HepG2 (cell line): ENCODE data around the gene TCF12. TPM values are rescaled to one million over a fixed set of nuclear protein-coding genes. Genes with fewer than 3 reads are reported as not detected.

ENCODE experiments used
- ATAC-seq: fragments of 200-7000 bp; cut with Tn5 transposase; 3 replicates; pipeline ENCODE4 v1.9.1; 2020; ENCODE audit warnings: mild to moderate bottlenecking, moderate library complexity
- BruUV-seq: library from RNA; stranded (reverse); fragments of 400-500 nt; replicated peaks from 2 replicates; lab custom pipeline; 2021; lab: Mats Ljungman, UMichigan
- CTCF ChIA-PET: fragments of 300-600 bp; formaldehyde crosslinking; extraction: SDS; loops from one replicate; lab custom pipeline; 2021; ENCODE audit warnings: low total read pairs, inconsistent platforms, low intra/inter-chr PET ratio; lab: Yijun Ruan, JAX
- POLR2A ChIA-PET: fragments of 350-600 bp; sonication (Branson Sonifier 250); formaldehyde crosslinking; loops from one replicate; lab custom pipeline; 2020; ENCODE audit warnings: antibody characterized with exemption, inconsistent platforms; lab: Yijun Ruan, JAX
- DNase-seq: peaks from one replicate; pipeline ENCODE4 v3.0.0-alpha.2; 2015; ENCODE audit warnings: low spot score
- FAIRE-seq: peaks from 3 replicates; lab custom pipeline; 2011; peaks lifted over from hg19 to GRCh38; lab: Jason Lieb, UNC
- H2AFZ ChIP-seq: one replicate; pipeline ENCODE4 v1.6.1; 2011; ENCODE audit warnings: low read length, inconsistent platforms
- H3K27ac ChIP-seq: fragments of 300-600 bp; 3 replicates; pipeline ENCODE4 v1.8.0; 2011; ENCODE audit warnings: mixed run types, mild to moderate bottlenecking, mixed read lengths, low read length, inconsistent platforms; ENCODE audit not compliant: insufficient read depth; ENCODE audit errors: extremely low read length
- H3K27me3 ChIP-seq, 2 experiments: fragments of 200-600 bp in 1 of 2; 2 replicates in 1 of 2; 3 replicates in 1 of 2; pipeline versions ENCODE4 v1.6.0 to v1.8.0; 2011; ENCODE audit warnings: low read length in 2 of 2, mild to moderate bottlenecking in 2 of 2, moderate library complexity in 2 of 2, inconsistent platforms in 1 of 2; ENCODE audit not compliant: insufficient read depth in 2 of 2, control insufficient read depth in 1 of 2
- H3K36me3 ChIP-seq, 2 experiments: fragments of 200-600 bp in 1 of 2; replicated peaks in 1 of 2; 2 replicates in 1 of 2; 3 replicates in 1 of 2; pipeline versions ENCODE4 v1.5.1 to v1.8.0; 2011; ENCODE audit warnings: low read length in 2 of 2, inconsistent platforms in 1 of 2; ENCODE audit not compliant: insufficient read depth in 2 of 2, control insufficient read depth in 1 of 2
- H3K4me1 ChIP-seq: 2 replicates; pipeline ENCODE4 v1.5.1; 2012; ENCODE audit warnings: low read length, inconsistent platforms; ENCODE audit not compliant: insufficient read depth
- H3K4me2 ChIP-seq: 2 replicates; pipeline ENCODE4 v1.6.0; 2011; ENCODE audit warnings: low read depth, low read length, inconsistent platforms
- H3K4me3 ChIP-seq, 3 experiments: fragments of 200-600 bp in 1 of 3; sonication (generic), shearing (Covaris generic) in 1 of 3; replicated peaks in 1 of 3; 2 replicates each; pipeline ENCODE4 v1.5.1; 2011 to 2016; ENCODE audit warnings: low read length in 3 of 3, inconsistent platforms in 2 of 3, low read depth in 2 of 3, mild to moderate bottlenecking in 2 of 3, control low read depth in 1 of 3, mixed read lengths in 1 of 3; ENCODE audit not compliant: insufficient read depth in 1 of 3
- H3K79me2 ChIP-seq: one replicate; pipeline ENCODE4 v1.6.1; 2011; ENCODE audit warnings: low read length, inconsistent platforms; ENCODE audit not compliant: insufficient read depth
- H3K9ac ChIP-seq: 2 replicates; pipeline ENCODE4 v1.6.0; 2011; ENCODE audit warnings: mild to moderate bottlenecking, low read depth, low read length, inconsistent platforms; ENCODE audit not compliant: insufficient read depth
- H3K9me3 ChIP-seq: 2 replicates; pipeline ENCODE4 v1.5.1; 2012; ENCODE audit warnings: mild to moderate bottlenecking, low read length
- H4K20me1 ChIP-seq: 2 replicates; pipeline ENCODE4 v1.6.0; 2011; ENCODE audit warnings: inconsistent platforms, mild to moderate bottlenecking, low read length, moderate library complexity; ENCODE audit not compliant: insufficient read depth
- ETV6 ChIP-seq: sonication (generic); formaldehyde crosslinking; conservative IDR thresholded peaks from 2 replicates; pipeline ENCODE4 v1.4.0; 2020; ENCODE audit warnings: missing genetic modification reagents
- IKZF4 ChIP-seq: sonication (generic); formaldehyde crosslinking; IDR thresholded peaks from 2 replicates; pipeline ENCODE4 v1.5.1; 2020; ENCODE audit warnings: borderline replicate concordance, mild to moderate bottlenecking, low read depth, missing genetic modification reagents; ENCODE audit errors: not compliant biosample characterization
- LCORL ChIP-seq, 2 experiments: fragments of 450-650 bp in 1 of 2; sonication (generic) in 1 of 2; formaldehyde crosslinking in 1 of 2; IDR thresholded peaks; 2 replicates each; pipeline versions ENCODE4 v1.5.0 to v1.6.1; 2017 to 2020; ENCODE audit warnings: antibody characterized with exemption in 1 of 2, missing genetic modification reagents in 1 of 2
- ZNF333 ChIP-seq: sonication (generic); formaldehyde crosslinking; IDR thresholded peaks from 2 replicates; pipeline ENCODE4 v1.4.0; 2020; ENCODE audit warnings: mild to moderate bottlenecking, missing genetic modification reagents, borderline replicate concordance
- ZNF557 ChIP-seq: sonication (generic); formaldehyde crosslinking; IDR thresholded peaks from 2 replicates; pipeline ENCODE4 v1.4.0; 2020; ENCODE audit warnings: missing genetic modification reagents
- ZSCAN30 ChIP-seq: sonication (generic); formaldehyde crosslinking; IDR thresholded peaks from 2 replicates; pipeline ENCODE4 v1.5.0; 2020; ENCODE audit warnings: mild to moderate bottlenecking, missing genetic modification reagents
- WGBS: methylation state at CpG from one replicate; pipeline ENCODE4 v1.1.6; 2017; ENCODE audit warnings: low lambda C conversion rate; 5-methylcytosine and 5-hydroxymethylcytosine counted together
- in situ Hi-C: cut with HindIII; loops from 2 replicates; pipeline ENCODE4 v1.10.0; 2017; ENCODE audit warnings: low pct_unique_long_range_greater_than_20kb; ENCODE audit not compliant: extremely low pct_ligation_motif_present
- intact Hi-C: fragments of 100-400 bp; cut with micrococcal nuclease; formaldehyde crosslinking; loops from one replicate; pipeline ENCODE4 v1.10.0; 2022; ENCODE audit not compliant: unreplicated experiment
- polyA plus RNA-seq, 8 experiments: library from polyadenylated mRNA; depleted of rRNA in 3 of 8; stranded (reverse) in 7 of 8; unstranded in 1 of 8; fragments of >200 nt; fragmentation: Illumina TruSeq in 4 of 8; extraction: Trizol in 4 of 8; gene quantifications; 2 replicates each; pipeline versions ENCODE4 v1.2.1 to v1.2.3, GENCODE V29; 2011 to 2016; ENCODE audit warnings: low read depth in 4 of 8, missing spikeins in 1 of 8, mixed read lengths in 1 of 8; ENCODE audit not compliant: insufficient read depth in 1 of 8
- total RNA-seq, 5 experiments: library from RNA; depleted of rRNA; stranded (reverse); fragments of >200 nt; fragmentation: Illumina TruSeq; extraction: Trizol; gene quantifications; 2 replicates each; pipeline ENCODE4 v1.2.3, GENCODE V29; 2016; ENCODE audit warnings: low read depth in 1 of 5
- TF ChIP-seq, protein P1 (sequence below): sonication (generic); formaldehyde crosslinking; IDR thresholded peaks from 2 replicates; pipeline ENCODE4 v1.5.0; 2020; ENCODE audit warnings: missing genetic modification reagents
- TF ChIP-seq, protein P2 (sequence below): sonication (generic); formaldehyde crosslinking; IDR thresholded peaks from 2 replicates; pipeline ENCODE4 v1.5.0; 2020; ENCODE audit warnings: missing genetic modification reagents
- TF ChIP-seq, protein P3 (sequence below): sonication (generic); formaldehyde crosslinking; IDR thresholded peaks from 2 replicates; pipeline ENCODE4 v1.4.0; 2020; ENCODE audit warnings: missing genetic modification reagents, mild to moderate bottlenecking, borderline replicate concordance
- TF ChIP-seq, protein P4 (sequence below): IDR thresholded peaks from 2 replicates; pipeline ENCODE4 v1.6.1; 2016; ENCODE audit warnings: missing biosample characterization, missing genetic modification reagents, low read depth

The TCF12 gene
- total and polyA plus RNA-seq, 2 of the 13 experiments (the other 11 are each of a cell fraction or from before 2014, with no cell fraction given), result 48.6 to 51.1 TPM

DNA sequence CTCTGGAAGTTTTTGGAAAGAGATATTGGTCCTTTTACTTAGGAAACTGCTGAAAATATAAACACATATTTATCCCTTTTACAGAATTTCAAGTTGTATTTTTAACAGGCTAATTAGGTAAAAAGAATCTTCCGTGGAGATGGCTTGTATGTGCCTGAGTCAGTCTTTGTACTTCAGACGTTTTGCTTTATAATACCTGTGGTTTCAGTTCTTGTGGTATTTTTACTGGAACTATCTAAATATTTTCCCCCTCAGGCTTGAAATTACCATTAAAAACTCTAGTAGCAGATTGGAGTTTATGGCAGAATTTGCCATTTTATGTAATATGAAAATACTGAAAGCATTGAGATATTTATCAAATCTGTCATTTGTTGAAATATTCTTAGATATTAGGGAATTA, 306.2 kb downstream of the TCF12 start (continued):
- TF ChIP-seq, protein P1, sequence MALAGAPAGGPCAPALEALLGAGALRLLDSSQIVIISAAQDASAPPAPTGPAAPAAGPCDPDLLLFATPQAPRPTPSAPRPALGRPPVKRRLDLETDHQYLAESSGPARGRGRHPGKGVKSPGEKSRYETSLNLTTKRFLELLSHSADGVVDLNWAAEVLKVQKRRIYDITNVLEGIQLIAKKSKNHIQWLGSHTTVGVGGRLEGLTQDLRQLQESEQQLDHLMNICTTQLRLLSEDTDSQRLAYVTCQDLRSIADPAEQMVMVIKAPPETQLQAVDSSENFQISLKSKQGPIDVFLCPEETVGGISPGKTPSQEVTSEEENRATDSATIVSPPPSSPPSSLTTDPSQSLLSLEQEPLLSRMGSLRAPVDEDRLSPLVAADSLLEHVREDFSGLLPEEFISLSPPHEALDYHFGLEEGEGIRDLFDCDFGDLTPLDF (CRISPR knock-in tag), result no peak

DNA sequence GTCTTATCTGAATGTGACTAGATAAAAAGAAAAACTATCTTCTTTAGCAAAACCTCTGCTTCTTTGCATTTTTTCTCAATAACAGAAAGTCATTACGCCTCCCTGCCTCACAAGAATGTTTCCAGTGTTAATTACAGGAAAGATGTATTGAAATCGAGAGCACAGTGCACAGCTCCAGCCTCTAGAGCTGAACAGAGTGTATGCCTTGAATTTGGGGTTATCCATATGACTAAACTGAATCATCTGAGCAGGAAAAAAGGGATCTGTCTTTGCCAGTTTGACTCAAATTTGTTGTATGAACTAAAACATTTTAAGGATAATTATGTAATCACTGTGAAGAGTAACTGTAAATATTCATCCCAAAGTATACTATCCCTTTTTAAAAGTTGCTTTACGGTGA, 308.7 kb downstream of the TCF12 start:
- in situ Hi-C loops, result no loop called here
- DNase-seq, result no peak
- CTCF ChIA-PET, result no interaction called here
- TF ChIP-seq, protein P2, sequence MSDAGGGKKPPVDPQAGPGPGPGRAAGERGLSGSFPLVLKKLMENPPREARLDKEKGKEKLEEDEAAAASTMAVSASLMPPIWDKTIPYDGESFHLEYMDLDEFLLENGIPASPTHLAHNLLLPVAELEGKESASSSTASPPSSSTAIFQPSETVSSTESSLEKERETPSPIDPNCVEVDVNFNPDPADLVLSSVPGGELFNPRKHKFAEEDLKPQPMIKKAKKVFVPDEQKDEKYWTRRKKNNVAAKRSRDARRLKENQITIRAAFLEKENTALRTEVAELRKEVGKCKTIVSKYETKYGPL (CRISPR knock-in tag), result no peak
- no peak for TF ChIP-seq ZSCAN30
- TF ChIP-seq LCORL (IDR thresholded peaks at IDR 0.05), result no peak
- TF ChIP-seq LCORL (CRISPR knock-in tag; IDR thresholded peaks at IDR 0.05), result no peak
- TF ChIP-seq ZNF333, result no peak
- no peak for TF ChIP-seq ZNF557 (CRISPR knock-in tag)
- TF ChIP-seq, protein P3, sequence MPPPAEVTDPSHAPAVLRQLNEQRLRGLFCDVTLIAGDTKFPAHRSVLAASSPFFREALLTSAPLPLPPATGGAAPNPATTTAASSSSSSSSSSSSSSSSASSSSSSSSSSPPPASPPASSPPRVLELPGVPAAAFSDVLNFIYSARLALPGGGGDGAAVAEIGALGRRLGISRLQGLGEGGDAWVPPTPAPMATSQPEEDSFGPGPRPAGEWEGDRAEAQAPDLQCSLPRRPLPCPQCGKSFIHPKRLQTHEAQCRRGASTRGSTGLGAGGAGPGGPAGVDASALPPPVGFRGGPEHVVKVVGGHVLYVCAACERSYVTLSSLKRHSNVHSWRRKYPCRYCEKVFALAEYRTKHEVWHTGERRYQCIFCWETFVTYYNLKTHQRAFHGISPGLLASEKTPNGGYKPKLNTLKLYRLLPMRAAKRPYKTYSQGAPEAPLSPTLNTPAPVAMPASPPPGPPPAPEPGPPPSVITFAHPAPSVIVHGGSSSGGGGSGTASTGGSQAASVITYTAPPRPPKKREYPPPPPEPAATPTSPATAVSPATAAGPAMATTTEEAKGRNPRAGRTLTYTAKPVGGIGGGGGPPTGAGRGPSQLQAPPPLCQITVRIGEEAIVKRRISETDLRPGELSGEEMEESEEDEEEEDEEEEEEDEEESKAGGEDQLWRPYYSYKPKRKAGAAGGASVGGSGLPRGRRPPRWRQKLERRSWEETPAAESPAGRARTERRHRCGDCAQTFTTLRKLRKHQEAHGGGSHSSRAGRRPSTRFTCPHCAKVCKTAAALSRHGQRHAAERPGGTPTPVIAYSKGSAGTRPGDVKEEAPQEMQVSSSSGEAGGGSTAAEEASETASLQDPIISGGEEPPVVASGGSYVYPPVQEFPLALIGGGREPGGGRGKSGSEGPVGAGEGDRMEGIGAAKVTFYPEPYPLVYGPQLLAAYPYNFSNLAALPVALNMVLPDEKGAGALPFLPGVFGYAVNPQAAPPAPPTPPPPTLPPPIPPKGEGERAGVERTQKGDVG (CRISPR knock-in tag), result no peak
- TF ChIP-seq ETV6, result no peak
- TF ChIP-seq, protein P4, sequence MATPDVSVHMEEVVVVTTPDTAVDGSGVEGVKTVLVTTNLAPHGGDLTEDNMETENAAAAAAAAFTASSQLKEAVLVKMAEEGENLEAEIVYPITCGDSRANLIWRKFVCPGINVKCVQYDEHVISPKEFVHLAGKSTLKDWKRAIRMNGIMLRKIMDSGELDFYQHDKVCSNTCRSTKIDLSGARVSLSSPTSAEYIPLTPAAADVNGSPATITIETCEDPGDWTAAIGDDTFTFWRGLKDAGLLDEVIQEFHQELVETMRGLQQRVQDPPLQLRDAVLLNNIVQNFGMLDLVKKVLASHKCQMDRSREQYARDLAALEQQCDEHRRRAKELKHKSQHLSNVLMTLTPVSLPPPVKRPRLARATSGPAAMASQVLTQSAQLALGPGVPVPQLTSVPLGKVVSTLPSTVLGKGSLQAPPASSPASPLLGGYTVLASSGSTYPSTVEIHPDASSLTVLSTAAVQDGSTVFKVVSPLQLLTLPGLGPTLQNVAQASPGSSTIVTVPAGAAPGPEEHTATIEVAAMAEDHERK, result no peak
- no peak for TF ChIP-seq IKZF4

More for the DNA sequence above, 308.7 kb downstream of the TCF12 start:
- peaks cover 1 to 2% of the 10 kb centered on the region in 2 experiments; a peak in 2 of 5 replicates for H3K36me3 ChIP-seq
- no TSS peak for BruUV-seq
- H2AFZ ChIP-seq, result no peak overlapping the region
- no peak overlapping the region for H3K9ac ChIP-seq
- POLR2A ChIA-PET, result no interaction called here
- no peak overlapping the region for H3K4me2 ChIP-seq
- FAIRE-seq (no peak), ATAC-seq (no peak)
- no peaks in the 10 kb centered on the region for H3K27me3 ChIP-seq
- 96% methylated on average over 3 of the region's 3 CpGs for WGBS
- no peak overlapping the region for H3K27ac ChIP-seq
- H3K4me1 ChIP-seq, result no peaks in the 10 kb centered on the region
- H4K20me1 ChIP-seq, result no peaks in the 10 kb centered on the region
- H3K79me2 ChIP-seq, result no peaks in the 10 kb centered on the region
- no peaks in the 10 kb centered on the region for H3K9me3 ChIP-seq
- H3K4me3 ChIP-seq, result no peak overlapping the region
- intact Hi-C loops, result no loop called here
